ENCODE measurements around the gene GLTPD2. TPM values are rescaled to one million over a fixed set of nuclear protein-coding genes. Genes with fewer than 3 reads are reported as not detected.

The GLTPD2 gene
- total and polyA plus RNA-seq, 2 experiments from 2014 or later, result 40.1 to 100.0 TPM

- Histone ChIP-seq H4K20me1 (ENCODE audit: insufficient read depth, poor library complexity, severe bottlenecking) (no peaks in the 10 kb centered on the region), H3K27ac (no peak overlapping the region), H3K4me1 (ENCODE audit: insufficient read depth) (peaks cover 12% of the 10 kb centered on the region), H3K9me3 (ENCODE audit: low read depth) (no peaks in the 10 kb centered on the region), H3K4me3 (no peak overlapping the region), H2AFZ (no peak overlapping the region), H3K27me3 (peaks cover 25% of the 10 kb centered on the region), H3K9me2 (replicated peaks; ENCODE audit: insufficient read depth) (no peaks in the 10 kb centered on the region), H3K79me2 (no peaks in the 10 kb centered on the region), H3K36me3 (replicated peaks; ENCODE audit: insufficient read depth, low read depth) (no peaks in the 10 kb centered on the region), H3K4me2 (no peak overlapping the region)
- TF ChIP-seq EZH2 (IDR thresholded peaks at IDR 0.05; ENCODE audit: borderline replicate concordance), result no peak
- no peak for TF ChIP-seq EZH2phosphoT487 (IDR thresholded peaks at IDR 0.05; ENCODE audit: low read depth, severe bottlenecking, unreplicated experiment)
- DNase-seq (ENCODE audit: low spot score), result no peak
- 79% methylated on average over 5 of the region's 5 CpGs for WGBS (ENCODE audit: low lambda C conversion rate, missing lambda C conversion rate)
Measured at GRCh38 chr17:4747847-4748246, 40.9 kb upstream of the GLTPD2 start.

GRCh38 chr17:4748686-4749085, 40.1 kb upstream of the GLTPD2 start:
- H3K79me2 ChIP-seq, result no peaks in the 10 kb centered on the region
- no peaks in the 10 kb centered on the region for H4K20me1 ChIP-seq (ENCODE audit: insufficient read depth, poor library complexity, severe bottlenecking)
- H3K27ac ChIP-seq, result no peak overlapping the region
- no peaks in the 10 kb centered on the region for H3K36me3 ChIP-seq (replicated peaks; ENCODE audit: insufficient read depth, low read depth)
- no peaks in the 10 kb centered on the region for H3K9me3 ChIP-seq (ENCODE audit: low read depth)
- H3K27me3 ChIP-seq, result peaks cover 25% of the 10 kb centered on the region
- H2AFZ ChIP-seq, result no peak overlapping the region
- peaks cover 12% of the 10 kb centered on the region for H3K4me1 ChIP-seq (ENCODE audit: insufficient read depth)
- DNase-seq (ENCODE audit: low spot score), result no peak
- 73% methylated on average over 4 of the region's 4 CpGs for WGBS (ENCODE audit: low lambda C conversion rate, missing lambda C conversion rate)
- H3K4me2 ChIP-seq, result no peak overlapping the region
- no peaks in the 10 kb centered on the region for H3K9me2 ChIP-seq (replicated peaks; ENCODE audit: insufficient read depth)
- H3K4me3 ChIP-seq, result no peak overlapping the region
- TF ChIP-seq EZH2 (IDR thresholded peaks at IDR 0.05; ENCODE audit: borderline replicate concordance) (no peak), CTCF (IDR thresholded peaks at IDR 0.05; ENCODE audit: poor library complexity) (no peak), EZH2phosphoT487 (IDR thresholded peaks at IDR 0.05; ENCODE audit: low read depth, severe bottlenecking, unreplicated experiment) (no peak)

- Histone ChIP-seq H3K4me2 (no peak overlapping the region), H3K36me3 (replicated peaks; ENCODE audit: insufficient read depth, low read depth) (no peaks in the 10 kb centered on the region), H3K9me3 (ENCODE audit: low read depth) (no peaks in the 10 kb centered on the region), H3K4me1 (ENCODE audit: insufficient read depth) (peaks cover 3% of the 10 kb centered on the region), H2AFZ (no peak overlapping the region), H3K27ac (no peak overlapping the region), H3K4me3 (no peak overlapping the region), H3K27me3 (peaks cover 12% of the 10 kb centered on the region), H3K79me2 (no peaks in the 10 kb centered on the region), H3K9me2 (replicated peaks; ENCODE audit: insufficient read depth) (no peaks in the 10 kb centered on the region), H4K20me1 (ENCODE audit: insufficient read depth, poor library complexity, severe bottlenecking) (no peaks in the 10 kb centered on the region)
- no peak for TF ChIP-seq CTCF (IDR thresholded peaks at IDR 0.05; ENCODE audit: poor library complexity)
- TF ChIP-seq EZH2phosphoT487 (IDR thresholded peaks at IDR 0.05; ENCODE audit: low read depth, severe bottlenecking, unreplicated experiment), result no peak
- TF ChIP-seq EZH2 (IDR thresholded peaks at IDR 0.05; ENCODE audit: borderline replicate concordance), result no peak
- 56% methylated on average over 3 of the region's 3 CpGs for whole genome bisulfite sequencing (ENCODE audit: low lambda C conversion rate, missing lambda C conversion rate)
- no peak for DNase-seq (ENCODE audit: low spot score)
Measured at GRCh38 chr17:4750606-4751005, 38.2 kb upstream of the GLTPD2 start.

- no peaks in the 10 kb centered on the region for H3K9me2 ChIP-seq (replicated peaks; ENCODE audit: insufficient read depth)
- no peaks in the 10 kb centered on the region for H3K36me3 ChIP-seq (replicated peaks; ENCODE audit: insufficient read depth, low read depth)
- no peak overlapping the region for H3K4me2 ChIP-seq
- H3K4me3 ChIP-seq, result no peak overlapping the region
- 84% methylated on average over 5 of the region's 5 CpGs for whole genome bisulfite sequencing (ENCODE audit: low lambda C conversion rate, missing lambda C conversion rate)
- H4K20me1 ChIP-seq (ENCODE audit: insufficient read depth, poor library complexity, severe bottlenecking), result no peaks in the 10 kb centered on the region
- H3K27ac ChIP-seq, result no peak overlapping the region
- no peaks in the 10 kb centered on the region for H3K4me1 ChIP-seq (ENCODE audit: insufficient read depth)
- H3K27me3 ChIP-seq, result peaks cover 10% of the 10 kb centered on the region
- TF ChIP-seq CTCF (IDR thresholded peaks at IDR 0.05; ENCODE audit: poor library complexity), result no peak
- TF ChIP-seq EZH2phosphoT487 (IDR thresholded peaks at IDR 0.05; ENCODE audit: low read depth, severe bottlenecking, unreplicated experiment), result no peak
- TF ChIP-seq EZH2 (IDR thresholded peaks at IDR 0.05; ENCODE audit: borderline replicate concordance), result no peak
- no peaks in the 10 kb centered on the region for H3K79me2 ChIP-seq
- no peak for DNase-seq (ENCODE audit: low spot score)
- H2AFZ ChIP-seq, result no peak overlapping the region
- no peaks in the 10 kb centered on the region for H3K9me3 ChIP-seq (ENCODE audit: low read depth)
Measured at GRCh38 chr17:4751932-4752331, 36.8 kb upstream of the GLTPD2 start.

Measured in hepatocyte (in vitro differentiated cells).